Liver (tissue), 9 donors: ENCODE measurements around the gene RABAC1. TPM values are rescaled to one million over a fixed set of nuclear protein-coding genes. Genes with fewer than 3 reads are reported as not detected.

Experiments
- DNase-seq: peaks from one replicate; pipeline ENCODE4 v3.0.0-alpha.2; 2017; ENCODE audit warnings: low spot score
- H3K27ac ChIP-seq, 2 donors: one replicate each; pipeline ENCODE4 v1.7.0; 2013; ENCODE audit warnings: inconsistent platforms in 2 of 2, low read length in 2 of 2, control low read depth in 1 of 2, low read depth in 1 of 2, mild to moderate bottlenecking in 1 of 2
- H3K27me3 ChIP-seq, 4 donors: one replicate each; pipeline versions ENCODE4 v1.6.1 to v1.7.0; 2013; ENCODE audit warnings: low read length in 3 of 4, inconsistent platforms in 1 of 4, mild to moderate bottlenecking in 1 of 4, moderate library complexity in 1 of 4; ENCODE audit not compliant: control insufficient read depth in 4 of 4, insufficient read depth in 4 of 4
- H3K36me3 ChIP-seq, 4 donors: one replicate each; pipeline versions ENCODE4 v1.6.1 to v1.7.0; 2013; ENCODE audit warnings: low read length in 3 of 4, mild to moderate bottlenecking in 3 of 4, low read depth in 1 of 4, moderate library complexity in 1 of 4; ENCODE audit not compliant: control insufficient read depth in 4 of 4, insufficient read depth in 3 of 4
- H3K4me1 ChIP-seq, 4 donors: one replicate each; pipeline versions ENCODE4 v1.6.1 to v1.7.0; 2013; ENCODE audit warnings: low read length in 3 of 4, mild to moderate bottlenecking in 3 of 4, moderate library complexity in 1 of 4; ENCODE audit not compliant: control insufficient read depth in 4 of 4, insufficient read depth in 4 of 4
- H3K4me3 ChIP-seq, 3 donors: one replicate each; pipeline versions ENCODE4 v1.6.1 to v1.7.0; 2013; ENCODE audit warnings: low read length in 3 of 3, control low read depth in 1 of 3, low read depth in 1 of 3, mild to moderate bottlenecking in 1 of 3
- H3K9ac ChIP-seq, 2 donors: one replicate each; pipeline ENCODE4 v1.7.0; 2013; ENCODE audit warnings: low read length in 2 of 2, mild to moderate bottlenecking in 2 of 2, moderate library complexity in 2 of 2, control low read depth in 1 of 2, low read depth in 1 of 2
- H3K9me3 ChIP-seq, 4 donors: one replicate each; pipeline versions ENCODE4 v1.6.1 to v1.7.0; 2013; ENCODE audit warnings: low read length in 3 of 4; ENCODE audit not compliant: control insufficient read depth in 4 of 4
- EGR1 ChIP-seq, 2 donors: IDR thresholded peaks; 2 replicates each; pipeline ENCODE4 v1.6.1; 2016 to 2018; ENCODE audit warnings: antibody characterized with exemption in 2 of 2, low read depth in 2 of 2
- FOXA1 ChIP-seq: IDR thresholded peaks from 2 replicates; pipeline ENCODE4 v1.6.1; 2016; ENCODE audit warnings: antibody characterized with exemption
- FOXA2 ChIP-seq: IDR thresholded peaks from 2 replicates; pipeline ENCODE4 v1.6.1; 2016; ENCODE audit warnings: antibody characterized with exemption
- GABPA ChIP-seq, 2 donors: IDR thresholded peaks in 1 of 2; conservative IDR thresholded peaks in 1 of 2; 2 replicates each; pipeline ENCODE4 v1.6.1; 2016; ENCODE audit warnings: antibody characterized with exemption in 2 of 2, mild to moderate bottlenecking in 1 of 2, moderate library complexity in 1 of 2
- HNF4G ChIP-seq: IDR thresholded peaks from 2 replicates; pipeline ENCODE4 v1.6.1; 2016; ENCODE audit warnings: antibody characterized with exemption
- JUND ChIP-seq, 2 donors: IDR thresholded peaks; 2 replicates each; pipeline ENCODE4 v1.6.1; 2016; ENCODE audit warnings: antibody characterized with exemption in 2 of 2
- MAX ChIP-seq: IDR thresholded peaks from 2 replicates; pipeline ENCODE4 v1.6.1; 2016; ENCODE audit warnings: antibody characterized with exemption
- NR2F2 ChIP-seq: IDR thresholded peaks from 2 replicates; pipeline ENCODE4 v1.6.1; 2016; ENCODE audit warnings: antibody characterized with exemption
- RAD21 ChIP-seq, 2 donors: IDR thresholded peaks; 2 replicates each; pipeline ENCODE4 v1.6.1; 2016; ENCODE audit warnings: antibody characterized with exemption in 2 of 2, mild to moderate bottlenecking in 2 of 2
- RXRA ChIP-seq, 2 donors: IDR thresholded peaks; 2 replicates each; pipeline ENCODE4 v1.6.1; 2017 to 2018; ENCODE audit warnings: antibody characterized with exemption in 2 of 2, mild to moderate bottlenecking in 1 of 2
- YY1 ChIP-seq: IDR thresholded peaks from 2 replicates; pipeline ENCODE4 v1.6.1; 2016; ENCODE audit warnings: antibody characterized with exemption, mild to moderate bottlenecking
- ZBTB33 ChIP-seq: IDR thresholded peaks from 2 replicates; pipeline ENCODE4 v1.6.1; 2016; ENCODE audit warnings: antibody characterized with exemption
- WGBS: extraction: QIAGEN DNeasy Blood & Tissue Kit; methylation state at CpG from one replicate; pipeline ENCODE4 v1.1.7; 2013; 5-methylcytosine and 5-hydroxymethylcytosine counted together
- polyA plus RNA-seq, 2 donors: library from polyadenylated mRNA; stranded (reverse) in 1 of 2; unstranded in 1 of 2; fragments of 200-250 nt in 1 of 2; fragments of >200 nt in 1 of 2; fragmentation: Nextera tagmentation in 1 of 2; extraction: Ambion mirVana in 1 of 2; gene quantifications; one replicate each; pipeline versions ENCODE4 v1.2.1 to v1.2.3, GENCODE V29; 2013 to 2015
- total RNA-seq, 2 donors: library from RNA; depleted of rRNA; stranded (reverse); fragments of >200 nt; gene quantifications; one replicate each; pipeline ENCODE4 v1.2.3, GENCODE V29; 2014
- TF ChIP-seq, protein P1 (sequence below): fragments of 150-350 bp; IDR thresholded peaks from 2 replicates; pipeline ENCODE4 v1.5.1; 2017; ENCODE audit warnings: improper control_type of control experiment, low read depth, low read length; ENCODE audit not compliant: missing input control
- TF ChIP-seq, protein P2 (sequence below): IDR thresholded peaks from 2 replicates; pipeline ENCODE4 v1.6.1; 2016; ENCODE audit warnings: antibody characterized with exemption
- donor health status: healthy.
- donor health status: healthy.
- donor health status: healthy.
- donor health status: healthy.
- donor health status: healthy.

The RABAC1 gene
- total and polyA plus RNA-seq, 4 donors: 43.2 to 161 (median 99.3) TPM

GRCh38 chr19:41955521-41955920 is 3.6 kb downstream of the RABAC1 start:
- no peak for DNase-seq
- Histone ChIP-seq H3K9me3 (no peaks in the 10 kb centered on the region), H3K4me1 (peaks cover 0 to 14% (median 8%) of the 10 kb centered on the region in 4 donors), H3K36me3 (peaks cover 0 to 6% (median 2%) of the 10 kb centered on the region in 4 donors), H3K27ac (no peak overlapping the region), H3K9ac (no peak overlapping the region), H3K4me3 (no peak overlapping the region), H3K27me3 (no peaks in the 10 kb centered on the region)
- 81% methylated on average over 7 of the region's 7 CpGs for WGBS
- TF ChIP-seq HNF4G: no peak
- TF ChIP-seq ZBTB33: no peak
- TF ChIP-seq, protein P1, sequence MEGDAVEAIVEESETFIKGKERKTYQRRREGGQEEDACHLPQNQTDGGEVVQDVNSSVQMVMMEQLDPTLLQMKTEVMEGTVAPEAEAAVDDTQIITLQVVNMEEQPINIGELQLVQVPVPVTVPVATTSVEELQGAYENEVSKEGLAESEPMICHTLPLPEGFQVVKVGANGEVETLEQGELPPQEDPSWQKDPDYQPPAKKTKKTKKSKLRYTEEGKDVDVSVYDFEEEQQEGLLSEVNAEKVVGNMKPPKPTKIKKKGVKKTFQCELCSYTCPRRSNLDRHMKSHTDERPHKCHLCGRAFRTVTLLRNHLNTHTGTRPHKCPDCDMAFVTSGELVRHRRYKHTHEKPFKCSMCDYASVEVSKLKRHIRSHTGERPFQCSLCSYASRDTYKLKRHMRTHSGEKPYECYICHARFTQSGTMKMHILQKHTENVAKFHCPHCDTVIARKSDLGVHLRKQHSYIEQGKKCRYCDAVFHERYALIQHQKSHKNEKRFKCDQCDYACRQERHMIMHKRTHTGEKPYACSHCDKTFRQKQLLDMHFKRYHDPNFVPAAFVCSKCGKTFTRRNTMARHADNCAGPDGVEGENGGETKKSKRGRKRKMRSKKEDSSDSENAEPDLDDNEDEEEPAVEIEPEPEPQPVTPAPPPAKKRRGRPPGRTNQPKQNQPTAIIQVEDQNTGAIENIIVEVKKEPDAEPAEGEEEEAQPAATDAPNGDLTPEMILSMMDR: no peak
- no peak for TF ChIP-seq JUND (IDR thresholded peaks at IDR 0.05)
- TF ChIP-seq FOXA1: no peak
- TF ChIP-seq FOXA2: no peak
- no peak for TF ChIP-seq RAD21 (IDR thresholded peaks at IDR 0.05)
- no peak for TF ChIP-seq NR2F2
- TF ChIP-seq, protein P2, sequence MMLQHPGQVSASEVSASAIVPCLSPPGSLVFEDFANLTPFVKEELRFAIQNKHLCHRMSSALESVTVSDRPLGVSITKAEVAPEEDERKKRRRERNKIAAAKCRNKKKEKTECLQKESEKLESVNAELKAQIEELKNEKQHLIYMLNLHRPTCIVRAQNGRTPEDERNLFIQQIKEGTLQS: no peak
- TF ChIP-seq EGR1 (IDR thresholded peaks at IDR 0.05; ENCODE audit: low read depth in 2 of 2): no peak
- no peak for TF ChIP-seq YY1

- no peak overlapping the region for H3K4me3 ChIP-seq
- TF ChIP-seq RAD21 (IDR thresholded peaks at IDR 0.05): peak; percentile 73 to 85
- TF ChIP-seq, protein P1: peak; percentile 93
- no peak for TF ChIP-seq HNF4G
- no peaks in the 10 kb centered on the region for H3K9me3 ChIP-seq
- no peaks in the 10 kb centered on the region for H3K4me1 ChIP-seq
- no peak overlapping the region for H3K27ac ChIP-seq
- no peak overlapping the region for H3K9ac ChIP-seq
- no peaks in the 10 kb centered on the region for H3K27me3 ChIP-seq
- H3K36me3 ChIP-seq: peaks cover 0 to 6% (median 2%) of the 10 kb centered on the region in 4 donors
- WGBS: 4% methylated on average over 12 of the region's 12 CpGs
- DNase-seq: peak; percentile 86
These were observed 7.4 kb downstream of the RABAC1 start for GRCh38 chr19:41951686-41952172.

- Histone ChIP-seq H3K4me3 (no peak overlapping the region), H3K36me3 (no peaks in the 10 kb centered on the region), H3K9me3 (no peaks in the 10 kb centered on the region), H3K27ac (no peak overlapping the region), H3K27me3 (no peaks in the 10 kb centered on the region), H3K9ac (no peak overlapping the region), H3K4me1 (no peaks in the 10 kb centered on the region)
- TF ChIP-seq NR2F2 (no peak), RXRA (IDR thresholded peaks at IDR 0.05) (no peak), EGR1 (IDR thresholded peaks at IDR 0.05; ENCODE audit: low read depth in 2 of 2) (no peak), JUND (IDR thresholded peaks at IDR 0.05) (no peak), HNF4G (no peak), YY1 (no peak), GABPA (IDR thresholded peaks at IDR 0.05 in 1 of 2, conservative IDR thresholded peaks at IDR 0.05 in 1 of 2) (no peak), FOXA2 (no peak), MAX (no peak)
- TF ChIP-seq, protein P1: no peak
- no peak for DNase-seq
- 95% methylated on average over 3 of the region's 3 CpGs for WGBS
These were observed 12.0 kb downstream of the RABAC1 start for GRCh38 chr19:41947091-41947490.
